PFSK-1 (cell line): ENCODE data around the gene TTLL6.

ENCODE experiments used
- POLR2AphosphoS5 ChIP-seq: IDR thresholded peaks from 2 replicates; pipeline ENCODE4 v1.6.1; 2012; ENCODE audit warnings: low read depth, mild to moderate bottlenecking, control low read depth, low read length, moderate library complexity
- SIN3A ChIP-seq: IDR thresholded peaks from 2 replicates; pipeline ENCODE4 v1.6.1; 2012; ENCODE audit warnings: mild to moderate bottlenecking, low read length, moderate library complexity, borderline replicate concordance; ENCODE audit not compliant: insufficient read depth
- TF ChIP-seq, protein P1 (sequence below), 2 experiments: IDR thresholded peaks; 2 replicates each; pipeline versions ENCODE4 v1.6.1 to v1.8.0; 2011 to 2012; ENCODE audit warnings: low read depth in 2 of 2, low read length in 2 of 2, control low read depth in 1 of 2, inconsistent platforms in 1 of 2, mild to moderate bottlenecking in 1 of 2, moderate library complexity in 1 of 2; ENCODE audit not compliant: insufficient read depth in 1 of 2

DNA sequence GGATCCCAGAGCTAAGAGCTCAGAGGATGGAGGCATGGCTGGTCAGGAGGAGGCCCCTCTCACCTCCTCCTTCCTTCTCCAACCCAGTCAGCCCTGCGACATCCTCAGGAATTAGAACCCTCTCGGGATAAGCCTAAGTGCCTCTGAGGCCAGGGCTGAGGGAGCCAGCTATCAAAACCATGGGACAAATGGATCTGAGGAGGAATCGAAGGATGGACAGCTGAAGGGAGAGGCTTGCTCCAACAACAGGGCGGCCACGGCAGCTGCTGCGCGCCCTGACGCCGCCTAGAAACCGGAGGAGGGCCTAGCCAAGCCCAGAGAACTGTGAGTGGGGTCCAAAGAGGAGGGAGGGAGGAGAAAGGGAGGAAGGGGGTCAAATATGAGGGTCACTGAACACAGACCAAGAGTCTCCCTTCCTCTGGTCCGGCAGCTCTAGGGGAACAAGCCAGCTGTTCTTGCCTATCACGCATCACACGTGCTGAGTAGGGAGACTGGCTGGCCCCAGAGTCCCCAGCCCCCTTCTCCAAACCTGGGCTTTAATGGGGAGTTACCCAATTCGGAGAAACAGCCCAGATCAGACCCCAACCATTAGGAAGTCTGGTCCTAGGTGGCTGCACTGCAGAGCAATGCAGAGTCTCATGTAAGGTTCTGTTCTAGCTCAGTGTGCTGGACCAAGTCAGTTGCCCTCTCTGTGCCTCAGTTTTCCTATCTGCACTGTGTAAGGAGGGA is 82.5 kb downstream of the TTLL6 start:
- TF ChIP-seq, protein P1, sequence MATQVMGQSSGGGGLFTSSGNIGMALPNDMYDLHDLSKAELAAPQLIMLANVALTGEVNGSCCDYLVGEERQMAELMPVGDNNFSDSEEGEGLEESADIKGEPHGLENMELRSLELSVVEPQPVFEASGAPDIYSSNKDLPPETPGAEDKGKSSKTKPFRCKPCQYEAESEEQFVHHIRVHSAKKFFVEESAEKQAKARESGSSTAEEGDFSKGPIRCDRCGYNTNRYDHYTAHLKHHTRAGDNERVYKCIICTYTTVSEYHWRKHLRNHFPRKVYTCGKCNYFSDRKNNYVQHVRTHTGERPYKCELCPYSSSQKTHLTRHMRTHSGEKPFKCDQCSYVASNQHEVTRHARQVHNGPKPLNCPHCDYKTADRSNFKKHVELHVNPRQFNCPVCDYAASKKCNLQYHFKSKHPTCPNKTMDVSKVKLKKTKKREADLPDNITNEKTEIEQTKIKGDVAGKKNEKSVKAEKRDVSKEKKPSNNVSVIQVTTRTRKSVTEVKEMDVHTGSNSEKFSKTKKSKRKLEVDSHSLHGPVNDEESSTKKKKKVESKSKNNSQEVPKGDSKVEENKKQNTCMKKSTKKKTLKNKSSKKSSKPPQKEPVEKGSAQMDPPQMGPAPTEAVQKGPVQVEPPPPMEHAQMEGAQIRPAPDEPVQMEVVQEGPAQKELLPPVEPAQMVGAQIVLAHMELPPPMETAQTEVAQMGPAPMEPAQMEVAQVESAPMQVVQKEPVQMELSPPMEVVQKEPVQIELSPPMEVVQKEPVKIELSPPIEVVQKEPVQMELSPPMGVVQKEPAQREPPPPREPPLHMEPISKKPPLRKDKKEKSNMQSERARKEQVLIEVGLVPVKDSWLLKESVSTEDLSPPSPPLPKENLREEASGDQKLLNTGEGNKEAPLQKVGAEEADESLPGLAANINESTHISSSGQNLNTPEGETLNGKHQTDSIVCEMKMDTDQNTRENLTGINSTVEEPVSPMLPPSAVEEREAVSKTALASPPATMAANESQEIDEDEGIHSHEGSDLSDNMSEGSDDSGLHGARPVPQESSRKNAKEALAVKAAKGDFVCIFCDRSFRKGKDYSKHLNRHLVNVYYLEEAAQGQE (IDR thresholded peaks at IDR 0.05; ENCODE audit: insufficient read depth in 1 of 2, low read depth in 2 of 2, low read length in 2 of 2), result no peak
- TF ChIP-seq POLR2AphosphoS5 (no peak), SIN3A (no peak)
